Stimulated activated CD4-positive, alpha-beta T cell treated with anti-CD3 and anti-CD28 coated beads, Interleukin-2, amount 100 ng/mL, for 4 hours (primary cell): Measurements from ENCODE around the gene TTC23.

Experiments
- DNase-seq: peaks from one replicate; pipeline ENCODE4 v3.0.0-alpha.2; 2020; ENCODE audit warnings: low read depth

Gene TTC23

DNA sequence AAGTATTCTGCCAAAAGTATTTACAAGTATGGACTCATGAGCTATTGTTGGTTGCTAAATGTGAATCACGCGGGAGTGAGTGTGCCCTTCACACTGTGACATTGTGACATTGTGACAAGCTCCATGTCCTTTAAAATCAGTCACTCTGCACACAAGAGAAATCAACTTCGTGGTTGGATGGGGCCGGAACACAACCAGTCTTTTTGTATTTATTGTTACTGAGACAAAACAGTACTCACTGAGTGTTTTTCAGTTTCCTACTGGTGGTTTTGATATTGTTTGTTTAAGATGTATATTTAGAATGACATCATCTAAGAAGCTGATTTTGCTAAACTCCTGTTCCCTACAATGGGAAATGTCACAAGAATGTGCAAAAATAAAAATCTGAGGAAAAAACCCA is 114.2 kb downstream of the TTC23 start:
- DNase-seq = no peak

DNA sequence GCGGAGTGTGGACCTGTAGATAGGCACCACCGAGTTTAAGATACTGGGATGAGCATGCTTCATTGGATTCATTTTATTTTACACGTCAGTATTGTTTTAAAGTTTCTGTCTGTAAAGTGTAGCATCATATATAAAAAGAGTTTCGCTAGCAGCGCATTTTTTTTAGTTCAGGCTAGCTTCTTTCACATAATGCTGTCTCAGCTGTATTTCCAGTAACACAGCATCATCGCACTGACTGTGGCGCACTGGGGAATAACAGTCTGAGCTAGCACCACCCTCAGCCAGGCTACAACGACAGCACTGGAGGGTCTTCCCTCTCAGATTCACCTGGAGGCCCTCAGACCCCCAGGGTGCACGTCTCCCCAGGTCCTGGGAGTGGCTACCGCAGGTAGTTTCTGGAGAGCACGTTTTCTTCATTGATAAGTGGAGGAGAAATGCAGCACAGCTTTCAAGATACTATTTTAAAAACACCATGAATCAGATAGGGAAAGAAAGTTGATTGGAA is 115.0 kb downstream of the TTC23 start:
- DNase-seq = no peak

DNA sequence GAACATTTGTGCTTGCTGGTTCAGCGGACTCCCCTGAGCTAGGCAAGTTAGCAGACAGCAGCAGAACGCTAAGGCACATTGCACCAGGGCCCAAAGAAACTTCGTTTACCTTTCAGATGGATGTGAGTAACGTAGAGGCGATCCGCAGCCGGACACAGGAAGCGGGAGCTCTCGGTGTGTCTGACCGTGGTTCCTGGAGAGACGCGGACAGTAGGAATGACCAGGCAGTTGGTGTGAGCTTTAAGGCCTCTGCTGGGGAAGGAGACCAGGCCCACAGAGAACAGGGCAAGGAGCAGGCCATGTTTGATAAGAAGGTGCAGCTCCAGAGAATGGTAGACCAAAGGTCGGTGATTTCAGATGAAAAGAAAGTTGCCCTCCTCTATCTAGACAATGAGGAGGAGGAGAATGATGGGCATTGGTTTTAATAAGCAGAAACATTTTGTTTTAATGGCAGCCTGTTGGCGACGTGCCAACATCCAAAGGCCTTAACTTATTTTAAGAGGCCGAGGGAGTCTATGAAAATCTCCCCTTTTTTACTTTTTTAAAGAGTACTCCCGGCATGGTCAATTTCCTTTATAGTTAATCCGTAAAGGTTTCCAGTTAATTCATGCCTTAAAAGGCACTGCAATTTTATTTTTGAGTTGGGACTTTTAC is 116.6 kb downstream of the TTC23 start:
- no peak for DNase-seq

DNA sequence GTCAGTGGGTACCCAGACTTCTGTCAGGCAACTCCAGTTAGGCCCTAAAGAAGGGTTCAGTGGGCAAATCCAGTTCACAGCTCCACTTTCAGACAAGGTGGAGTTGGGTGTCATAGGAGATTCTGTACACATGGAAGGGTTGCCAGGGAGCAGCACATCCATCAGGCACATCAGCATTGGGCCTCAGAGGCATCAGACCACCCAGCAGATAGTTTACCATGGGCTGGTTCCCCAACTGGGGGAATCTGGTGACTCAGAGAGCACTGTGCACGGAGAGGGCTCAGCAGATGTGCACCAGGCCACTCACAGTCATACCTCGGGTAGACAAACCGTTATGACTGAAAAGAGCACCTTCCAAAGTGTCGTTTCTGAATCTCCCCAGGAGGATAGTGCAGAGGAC is 117.3 kb downstream of the TTC23 start:
- no peak for DNase-seq

DNA sequence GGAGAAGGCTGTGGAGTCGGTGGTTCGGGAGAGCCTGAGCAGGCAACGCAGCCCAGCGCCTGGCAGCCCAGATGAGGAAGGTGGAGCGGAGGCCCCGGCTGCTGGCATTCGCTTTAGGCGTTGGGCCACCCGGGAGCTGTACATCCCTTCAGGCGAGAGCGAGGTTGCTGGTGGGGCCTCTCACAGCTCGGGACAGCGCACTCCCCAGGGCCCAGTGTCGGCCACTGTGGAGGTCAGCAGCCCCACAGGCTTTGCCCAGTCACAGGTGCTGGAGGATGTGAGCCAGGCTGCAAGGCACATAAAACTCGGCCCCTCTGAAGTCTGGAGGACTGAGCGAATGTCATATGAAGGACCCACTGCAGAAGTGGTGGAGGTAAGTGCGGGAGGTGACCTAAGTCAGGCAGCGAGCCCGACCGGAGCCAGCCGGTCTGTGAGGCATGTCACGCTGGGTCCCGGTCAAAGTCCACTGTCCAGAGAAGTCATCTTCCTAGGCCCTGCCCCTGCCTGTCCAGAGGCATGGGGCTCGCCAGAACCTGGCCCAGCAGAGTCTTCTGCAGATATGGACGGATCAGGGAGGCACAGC is 117.8 kb downstream of the TTC23 start:
- DNase-seq = no peak

DNA sequence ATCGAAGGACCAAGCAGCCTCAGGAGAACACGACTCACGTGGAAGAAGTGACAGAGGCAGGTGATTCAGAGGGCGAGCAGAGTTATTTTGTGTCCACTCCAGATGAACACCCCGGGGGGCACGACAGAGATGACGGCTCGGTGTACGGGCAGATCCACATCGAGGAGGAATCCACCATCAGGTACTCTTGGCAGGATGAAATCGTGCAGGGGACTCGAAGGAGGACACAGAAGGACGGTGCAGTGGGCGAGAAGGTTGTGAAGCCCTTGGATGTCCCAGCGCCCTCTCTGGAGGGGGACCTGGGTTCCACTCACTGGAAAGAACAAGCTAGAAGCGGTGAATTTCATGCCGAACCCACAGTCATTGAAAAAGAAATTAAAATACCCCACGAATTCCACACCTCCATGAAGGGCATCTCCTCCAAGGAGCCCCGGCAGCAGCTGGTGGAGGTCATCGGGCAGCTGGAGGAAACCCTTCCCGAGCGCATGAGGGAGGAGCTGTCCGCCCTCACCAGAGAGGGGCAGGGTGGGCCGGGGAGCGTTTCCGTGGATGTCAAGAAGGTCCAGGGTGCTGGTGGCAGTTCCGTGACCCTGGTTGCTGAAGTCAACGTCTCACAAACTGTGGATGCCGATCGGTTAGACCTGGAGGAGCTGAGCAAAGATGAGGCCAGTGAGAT is 118.5 kb downstream of the TTC23 start:
- no peak for DNase-seq

DNA sequence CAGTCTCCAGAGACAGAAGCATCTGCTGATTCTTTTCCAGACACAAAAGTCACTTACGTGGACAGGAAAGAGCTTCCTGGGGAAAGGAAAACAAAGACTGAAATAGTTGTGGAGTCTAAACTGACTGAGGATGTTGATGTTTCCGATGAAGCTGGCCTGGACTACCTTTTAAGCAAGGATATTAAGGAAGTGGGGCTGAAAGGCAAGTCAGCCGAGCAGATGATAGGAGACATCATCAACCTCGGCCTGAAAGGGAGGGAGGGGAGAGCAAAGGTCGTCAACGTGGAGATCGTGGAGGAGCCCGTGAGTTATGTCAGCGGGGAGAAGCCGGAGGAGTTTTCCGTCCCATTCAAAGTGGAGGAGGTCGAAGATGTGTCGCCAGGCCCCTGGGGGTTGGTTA is 119.1 kb downstream of the TTC23 start:
- DNase-seq = no peak

DNA sequence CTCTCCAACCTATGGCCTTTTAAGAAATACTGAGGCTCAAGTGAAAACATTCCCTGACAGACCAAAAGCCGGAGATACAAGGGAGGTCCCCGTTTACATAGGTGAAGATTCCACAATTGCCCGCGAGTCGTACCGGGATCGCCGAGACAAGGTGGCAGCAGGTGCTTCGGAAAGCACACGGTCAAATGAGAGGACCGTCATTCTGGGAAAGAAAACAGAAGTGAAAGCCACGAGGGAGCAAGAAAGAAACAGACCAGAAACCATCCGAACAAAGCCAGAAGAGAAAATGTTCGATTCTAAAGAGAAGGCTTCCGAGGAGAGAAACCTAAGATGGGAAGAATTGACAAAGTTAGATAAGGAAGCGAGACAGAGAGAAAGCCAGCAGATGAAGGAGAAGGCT is 119.7 kb downstream of the TTC23 start:
- no peak for DNase-seq

DNA sequence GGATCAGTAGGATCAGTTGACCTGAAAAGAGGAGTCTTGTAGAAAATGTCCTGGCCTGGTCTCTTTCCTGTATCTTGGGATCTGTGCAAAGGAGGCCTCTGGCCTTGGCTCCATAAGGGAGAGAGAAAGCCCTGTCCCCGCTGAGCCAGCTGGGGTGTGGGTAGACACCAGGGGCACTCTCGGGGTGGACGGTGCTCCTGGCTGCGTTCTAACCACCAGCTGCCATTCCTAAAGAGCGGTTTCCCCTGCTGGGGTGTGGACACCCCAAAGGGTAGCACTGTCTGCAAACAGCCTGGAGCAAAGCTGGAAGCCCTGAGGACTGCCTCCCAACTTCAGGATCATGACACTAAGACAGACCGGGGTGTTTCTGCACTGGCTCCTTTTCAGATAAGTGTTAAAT is 121.0 kb downstream of the TTC23 start:
- no peak for DNase-seq

DNA sequence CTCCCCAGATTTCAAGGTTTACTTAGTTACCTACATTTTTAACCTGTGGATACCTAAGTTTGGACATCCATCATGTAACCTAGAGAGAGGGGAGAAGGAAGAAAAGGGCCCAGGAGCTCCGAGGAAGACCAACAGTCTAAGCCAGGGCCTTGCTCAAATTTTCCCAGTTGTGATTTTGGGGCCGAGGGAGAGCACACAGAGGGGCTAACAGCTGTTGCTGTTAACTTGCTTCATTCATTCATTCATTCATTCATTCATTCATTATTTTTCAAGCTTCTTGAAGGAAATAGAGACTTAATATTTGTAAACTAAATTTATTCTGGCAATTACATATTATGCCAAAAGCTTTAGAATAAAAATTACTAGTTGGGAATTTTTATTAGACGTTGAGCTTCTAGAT is 121.6 kb downstream of the TTC23 start:
- no peak for DNase-seq

DNA sequence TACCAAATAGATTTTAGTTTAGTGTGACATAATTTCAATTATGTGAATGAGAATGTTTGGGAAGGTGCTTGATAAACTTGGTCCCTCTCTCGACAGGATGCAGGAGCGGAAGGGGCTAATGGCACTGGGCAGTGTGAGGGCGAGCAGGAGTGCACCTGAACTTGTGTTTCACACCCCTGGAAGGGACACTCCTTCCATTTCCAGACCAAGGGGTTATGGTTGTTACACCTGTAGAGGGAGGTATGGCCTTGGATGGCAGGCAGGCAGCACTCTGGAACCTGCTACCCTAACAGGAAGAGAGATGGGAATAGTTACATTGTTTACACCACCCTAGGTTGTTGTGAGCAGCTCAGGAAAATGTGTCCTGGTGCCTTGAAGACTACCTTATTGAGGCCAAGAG is 122.5 kb downstream of the TTC23 start:
- DNase-seq = no peak

DNA sequence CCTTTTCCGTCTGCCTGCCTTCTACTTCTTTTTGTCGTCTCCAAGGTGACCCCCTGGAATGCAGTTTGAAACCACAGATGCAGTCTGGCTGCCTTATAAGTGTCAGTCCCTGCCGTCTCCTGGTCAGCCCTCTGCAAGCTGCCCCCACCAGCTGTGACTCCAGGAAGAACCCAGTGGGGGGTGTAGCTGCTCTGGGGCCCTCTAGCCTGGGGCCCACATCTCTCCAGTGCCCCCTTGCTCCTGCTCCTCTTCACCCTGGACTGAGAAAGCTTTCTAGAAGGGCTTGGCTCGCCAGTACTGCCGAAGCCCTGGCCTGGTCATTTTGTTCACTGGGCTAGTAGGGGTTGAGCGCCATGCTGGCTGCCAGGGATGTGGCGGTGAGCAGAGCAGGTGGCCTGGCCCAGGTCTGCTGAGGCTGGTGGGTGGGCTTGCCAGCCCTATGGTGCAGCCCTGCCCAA is 123.2 kb downstream of the TTC23 start:
- no peak for DNase-seq

DNA sequence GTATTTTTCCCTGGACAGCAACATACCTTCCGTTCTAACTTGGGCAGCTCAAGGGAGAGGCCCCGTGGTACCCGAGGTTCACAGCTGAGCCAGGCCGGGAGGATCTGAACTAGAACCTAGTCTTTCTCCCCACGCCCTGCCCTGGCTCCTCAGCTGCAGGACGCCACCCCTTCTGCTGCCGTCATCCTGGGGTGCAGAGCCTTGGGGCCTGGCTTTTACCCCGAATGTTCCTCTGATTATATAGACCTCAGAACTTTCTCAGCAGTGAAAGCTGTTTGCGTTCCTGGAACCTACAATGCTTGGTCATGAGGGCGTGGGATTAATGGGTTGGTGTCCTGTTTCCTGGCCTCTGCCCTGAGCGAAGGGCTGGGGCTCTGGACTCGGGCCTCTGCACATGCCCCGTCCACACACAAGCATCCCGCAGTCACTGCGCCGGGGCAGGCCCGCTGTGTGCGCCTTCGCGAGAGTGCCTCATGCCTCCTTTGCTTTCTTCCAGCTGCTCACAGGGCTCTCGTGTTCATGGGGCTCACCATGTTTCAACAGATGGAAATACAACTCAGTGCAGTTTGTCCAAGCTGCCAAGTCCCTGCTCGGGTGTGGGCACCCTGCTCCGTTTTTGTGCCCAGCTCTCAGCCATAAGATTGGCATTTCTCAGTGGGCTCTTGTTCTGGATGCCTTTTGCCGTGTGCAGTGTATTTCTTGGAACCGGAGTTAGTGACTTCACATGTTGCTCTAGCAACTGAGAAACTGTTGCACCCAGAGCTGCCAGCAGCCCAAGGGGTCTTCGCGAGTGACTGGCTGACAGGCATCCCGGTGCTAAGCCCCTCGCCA is 124.1 kb downstream of the TTC23 start:
- DNase-seq = no peak

DNA sequence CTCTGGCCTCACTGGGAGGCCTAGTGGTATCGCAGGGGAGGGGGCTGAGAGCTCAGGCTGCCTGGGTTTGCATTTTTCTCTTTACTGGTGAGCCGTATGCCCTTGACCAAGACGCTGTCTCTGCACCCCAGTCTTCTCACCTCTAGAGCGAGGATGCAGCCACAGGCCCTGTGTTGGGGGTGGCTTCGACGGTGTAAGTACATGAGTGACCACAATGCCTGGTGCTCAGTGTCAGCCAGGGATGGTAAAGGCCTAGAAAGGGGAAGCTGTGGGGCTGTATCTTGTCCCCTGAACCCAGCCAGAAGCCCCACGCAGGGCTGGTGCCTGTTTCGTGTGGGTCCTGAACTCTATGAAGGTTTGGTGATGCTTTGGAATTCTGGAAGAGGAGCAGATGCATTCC is 124.7 kb downstream of the TTC23 start:
- no peak for DNase-seq

DNA sequence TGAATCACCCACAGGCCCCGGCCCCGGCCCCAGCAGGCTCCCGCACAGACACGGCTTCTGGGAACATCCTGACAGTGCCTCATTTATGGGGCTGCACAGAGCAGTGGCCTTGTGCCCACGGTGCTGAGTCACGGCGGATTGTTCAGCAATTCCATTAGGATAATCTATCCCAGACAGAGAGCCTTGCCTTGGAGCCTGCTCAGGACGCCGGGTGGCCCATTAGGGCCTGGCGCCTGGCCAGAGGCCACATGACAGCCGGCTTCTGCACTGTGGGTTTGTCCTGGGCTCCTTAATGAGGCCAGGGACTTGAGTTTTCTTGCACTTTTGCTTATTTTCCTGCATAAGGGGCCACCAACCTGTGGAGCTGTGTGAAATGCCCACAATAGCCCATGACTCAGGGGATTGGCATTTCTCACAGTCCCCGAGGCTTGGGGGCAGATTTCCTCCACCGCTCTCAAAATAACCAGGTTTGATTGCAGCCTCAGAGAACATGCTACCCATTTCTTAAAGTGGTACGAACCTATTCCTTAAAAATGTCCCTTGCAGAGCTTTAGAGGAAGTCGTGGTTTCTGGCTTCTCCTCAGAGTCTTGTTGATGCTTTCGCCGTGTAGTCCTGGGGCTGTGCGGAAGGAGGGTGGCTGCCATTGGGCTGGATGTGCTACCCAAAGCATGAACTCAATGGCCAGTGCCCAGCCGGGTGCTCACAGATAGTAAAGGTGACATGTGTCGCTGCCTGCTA is 125.5 kb downstream of the TTC23 start:
- no peak for DNase-seq

DNA sequence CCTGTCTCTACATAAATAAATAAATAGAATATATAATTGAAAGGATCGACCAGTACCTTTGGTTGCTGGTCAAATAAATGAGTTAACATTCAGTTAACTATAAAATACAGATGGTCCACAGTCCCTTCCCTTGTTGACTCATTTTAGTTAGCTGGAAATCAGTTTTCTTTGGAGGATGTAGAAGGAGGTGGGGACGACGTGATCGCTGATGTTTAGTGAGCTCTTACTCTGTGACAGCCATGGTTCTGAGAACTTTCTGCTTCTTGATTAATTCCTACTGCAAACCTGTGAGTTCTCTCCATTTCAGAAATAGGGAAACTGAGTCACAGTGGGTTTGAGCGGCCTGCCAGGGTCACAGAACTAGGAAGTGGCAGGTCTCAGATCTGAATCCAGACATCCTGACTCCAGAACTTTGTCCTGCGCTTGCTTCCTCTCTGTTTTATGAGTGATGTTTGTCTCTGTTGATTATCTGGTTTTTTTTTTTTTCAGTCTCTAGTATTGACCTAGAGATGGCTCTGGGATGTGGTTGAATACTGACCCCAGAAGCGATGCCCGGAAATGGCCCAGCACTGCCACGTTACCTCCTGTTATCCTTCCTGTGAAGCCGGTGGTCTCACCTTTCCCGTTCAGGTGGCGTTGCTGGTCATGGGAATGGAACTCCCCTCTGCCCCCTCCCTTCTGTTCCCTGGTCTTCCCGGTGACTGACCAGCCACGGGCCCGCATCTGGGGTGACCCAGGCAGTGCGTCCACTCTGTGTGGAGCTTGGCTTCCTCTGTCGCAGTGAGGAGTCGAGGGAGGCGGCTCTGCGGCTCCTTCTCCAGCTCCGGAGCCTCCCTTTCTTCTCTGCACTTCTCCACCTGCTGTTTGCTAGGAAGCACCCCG is 126.3 kb downstream of the TTC23 start:
- no peak for DNase-seq

DNA sequence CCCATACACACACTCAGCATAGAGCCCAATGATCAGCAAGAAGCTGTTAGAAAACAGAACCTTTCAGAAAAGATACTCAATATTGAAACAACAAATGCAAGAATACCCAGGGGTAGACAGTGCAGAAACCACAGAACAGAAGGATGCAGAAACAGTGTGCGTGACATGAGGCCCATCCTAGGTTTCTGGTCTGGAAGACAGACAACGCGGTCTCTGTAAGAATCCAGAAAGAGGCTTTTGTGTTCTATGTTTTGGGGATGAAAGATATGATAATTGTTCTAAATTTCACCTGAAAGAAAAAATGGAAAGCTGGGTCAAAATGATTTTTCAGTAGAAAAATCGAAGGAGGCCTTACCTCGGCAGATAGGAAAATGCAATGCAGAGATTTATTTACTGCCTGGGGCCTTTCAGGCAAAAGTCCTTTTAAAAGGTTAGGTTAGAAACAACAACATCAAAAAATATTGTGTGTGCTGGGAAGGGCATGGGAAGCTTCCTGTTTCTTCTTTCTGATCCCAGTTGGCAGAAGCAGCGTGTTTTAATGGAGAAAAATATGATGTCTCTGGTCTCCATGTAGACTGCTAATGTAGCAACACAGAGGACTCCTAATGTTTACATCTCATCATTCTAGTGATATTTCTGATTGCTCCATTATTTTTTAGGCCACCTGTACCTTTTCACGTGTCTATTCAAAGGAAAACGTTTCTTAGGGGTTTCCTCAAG is 127.5 kb downstream of the TTC23 start:
- DNase-seq = no peak

DNA sequence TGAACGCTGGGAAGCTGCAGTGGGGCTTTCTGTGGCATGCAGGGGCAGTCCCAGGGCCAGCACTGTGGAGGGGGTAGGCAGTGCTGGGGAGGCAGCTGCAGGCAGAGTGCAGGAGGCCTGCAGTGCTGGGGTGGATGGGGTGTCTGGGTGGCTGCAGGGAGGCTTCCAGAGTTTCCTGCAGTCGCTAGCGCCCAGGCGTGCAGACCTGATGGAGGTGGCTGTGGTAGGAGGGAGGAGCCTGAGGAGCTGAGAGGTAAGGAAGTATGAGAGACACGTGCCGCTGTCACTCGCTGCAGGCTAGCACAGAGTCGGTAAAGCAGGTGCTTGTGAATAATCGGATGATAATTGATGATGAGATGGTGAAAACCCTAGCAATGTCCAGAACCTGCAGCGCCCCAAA is 128.2 kb downstream of the TTC23 start:
- no peak for DNase-seq

DNA sequence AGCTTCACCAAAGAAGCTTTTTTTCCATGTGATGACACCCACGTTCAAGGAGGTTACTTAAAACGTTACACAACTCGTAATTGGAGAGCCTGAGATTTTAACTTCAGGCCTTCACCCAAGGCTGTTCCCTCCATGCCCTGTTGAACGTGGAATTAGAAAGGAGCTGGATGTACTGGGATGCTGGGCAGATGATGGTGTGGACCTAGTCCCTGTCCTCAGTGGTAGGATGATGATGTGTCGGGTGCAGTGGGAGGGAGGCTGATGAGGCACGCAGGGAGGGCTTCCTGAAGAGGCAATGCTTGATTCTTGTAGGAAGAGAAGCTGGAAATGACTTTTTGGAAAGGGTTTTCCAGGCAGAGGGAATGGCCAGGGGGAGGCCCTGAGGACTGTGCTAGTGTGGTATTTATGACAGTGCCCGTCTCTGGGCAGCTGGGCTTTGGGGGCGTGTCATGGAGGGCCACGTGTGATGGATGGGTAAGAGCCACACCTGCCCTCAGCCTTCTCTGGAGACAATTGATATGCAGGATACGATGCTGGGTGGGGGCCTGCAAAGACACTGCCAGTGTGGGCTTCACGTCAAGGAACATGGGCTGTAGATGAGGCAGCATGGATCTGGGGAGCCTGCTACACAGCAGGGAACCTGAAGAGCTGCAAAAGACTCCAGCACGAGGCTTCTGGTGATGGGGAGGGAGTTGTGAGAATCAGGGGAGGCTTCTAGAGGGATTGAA is 129.2 kb downstream of the TTC23 start:
- DNase-seq = no peak
